ENCODE measurements around the gene ADAMTS16.

Gene ADAMTS16

DNA sequence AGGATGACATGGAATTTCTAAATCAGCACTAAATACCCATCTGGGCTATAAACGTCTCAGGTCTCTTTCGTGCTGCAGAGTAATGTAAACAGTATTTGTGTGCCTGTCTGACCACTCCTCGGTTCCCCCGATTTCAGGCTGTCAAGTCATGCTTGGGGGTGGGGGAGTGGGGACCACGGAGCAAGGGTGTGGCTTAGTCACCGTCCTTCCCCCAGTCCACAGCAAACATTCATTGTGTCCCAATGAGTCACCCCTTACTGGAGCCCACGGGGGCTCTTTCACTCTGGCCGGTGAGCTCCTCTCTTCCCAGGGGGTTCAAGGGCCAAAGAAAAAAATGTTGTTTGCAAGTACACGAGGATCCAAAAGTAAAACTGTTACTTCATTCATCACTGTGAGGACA is 210.0 kb downstream of the ADAMTS16 start:
- no peak for DNase-seq

DNA sequence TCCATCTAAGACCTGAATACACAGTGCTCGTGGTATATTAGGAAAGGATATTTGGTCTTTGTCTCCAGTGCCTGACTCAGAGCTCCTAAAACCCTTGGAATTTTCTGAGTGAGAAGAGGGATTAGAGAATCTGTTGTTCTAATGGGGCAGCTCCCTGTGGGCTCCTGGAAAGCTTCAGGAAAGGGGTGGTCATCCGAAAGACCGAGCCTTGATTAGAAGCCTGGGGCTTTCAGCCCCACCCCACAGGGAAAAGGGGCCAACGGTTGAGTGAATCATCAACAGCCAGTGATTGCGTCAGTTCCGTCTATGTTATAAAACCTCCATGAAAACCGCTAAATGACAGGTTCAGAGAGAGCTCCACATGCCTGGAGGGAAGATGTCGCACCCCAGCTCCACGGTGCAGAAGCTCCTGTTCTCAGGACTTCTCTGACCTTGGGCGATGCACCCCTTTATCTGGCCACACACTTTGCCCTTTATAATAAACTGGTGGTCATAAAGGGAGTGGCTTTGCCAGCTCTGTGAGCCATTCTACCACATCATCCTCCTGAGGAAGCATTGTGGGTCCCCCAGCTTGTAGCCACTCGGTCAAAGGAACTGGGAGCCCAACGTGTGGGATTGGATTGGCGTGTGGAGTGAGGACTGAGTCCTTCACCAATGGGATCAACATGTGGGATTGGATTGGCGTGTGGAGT is 211.3 kb downstream of the ADAMTS16 start:
- no peak for DNase-seq

DNA sequence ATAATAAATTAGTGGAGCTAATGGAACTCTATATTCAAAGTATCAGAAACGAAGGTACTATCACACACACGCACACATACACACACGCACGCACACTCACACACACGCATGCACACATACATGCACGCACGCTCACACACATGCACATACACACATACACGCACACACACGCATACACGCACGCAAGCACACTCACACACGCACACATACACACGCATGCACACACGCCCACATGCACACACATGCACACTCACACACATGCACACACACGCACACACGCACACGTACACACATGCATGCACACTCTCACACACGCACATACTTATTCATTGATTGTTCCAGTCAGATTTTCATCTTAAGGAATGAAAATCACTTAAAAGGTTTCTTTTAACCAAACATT is 212.5 kb downstream of the ADAMTS16 start:
- DNase-seq: no peak

DNA sequence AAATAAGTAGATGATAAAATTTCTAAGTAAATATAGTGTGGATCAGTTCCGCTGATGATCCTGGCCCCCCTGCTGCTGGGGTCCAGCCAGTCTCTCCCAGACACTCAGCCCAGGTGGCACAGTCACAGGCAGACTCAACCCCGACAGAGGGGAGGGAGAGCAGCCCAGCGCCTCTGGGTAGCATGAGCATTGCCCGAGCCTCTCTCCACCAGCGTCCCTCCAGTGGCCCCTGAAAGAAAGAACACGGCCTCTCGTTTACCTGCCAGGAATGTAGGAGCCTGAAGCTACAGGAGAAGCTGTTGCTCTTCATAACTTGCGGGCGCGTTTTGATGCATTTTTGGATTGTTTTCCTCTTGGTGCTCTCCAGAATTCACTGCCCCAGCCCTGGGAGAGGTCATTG is 213.6 kb downstream of the ADAMTS16 start:
- DNase-seq: no peak

DNA sequence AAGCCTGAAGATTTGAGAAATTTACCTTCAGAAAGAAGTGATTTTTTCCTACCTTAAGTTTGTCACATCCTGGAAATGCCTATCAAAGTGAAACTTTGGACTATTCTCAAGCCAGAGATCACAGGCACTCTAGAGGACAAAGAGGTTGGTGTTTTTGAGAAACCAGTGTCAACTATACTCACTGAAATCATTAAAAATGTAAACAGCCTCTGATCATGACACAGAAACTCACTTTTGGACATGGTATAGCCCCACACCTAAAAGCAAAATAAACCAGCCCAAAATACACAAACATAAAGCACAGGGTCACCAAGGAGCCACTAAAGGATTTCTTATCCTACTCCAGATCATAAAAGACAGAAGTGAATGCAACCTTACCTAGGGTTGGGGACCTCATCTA is 216.6 kb downstream of the ADAMTS16 start:
- DNase-seq: no peak

DNA sequence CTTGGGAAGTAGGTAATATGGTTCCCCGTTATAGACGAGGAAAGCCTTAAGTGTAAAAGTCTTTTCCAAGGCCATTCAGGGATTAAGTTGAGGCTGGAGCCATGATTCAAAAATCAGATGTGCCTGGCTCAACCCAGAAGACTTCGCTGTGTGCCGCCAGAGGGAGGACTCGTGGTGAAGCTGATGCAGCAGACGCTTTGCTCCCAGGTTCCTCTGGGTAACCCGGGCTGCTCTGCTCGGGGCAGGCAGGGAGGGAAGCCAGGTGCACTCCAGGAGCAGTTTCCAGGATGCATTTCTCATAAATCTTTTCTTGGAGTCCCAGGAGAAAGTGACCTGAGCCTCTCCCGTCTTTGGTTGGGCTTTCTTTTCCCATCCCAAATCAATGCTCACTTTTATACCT is 219.5 kb downstream of the ADAMTS16 start:
- no peak for DNase-seq

DNA sequence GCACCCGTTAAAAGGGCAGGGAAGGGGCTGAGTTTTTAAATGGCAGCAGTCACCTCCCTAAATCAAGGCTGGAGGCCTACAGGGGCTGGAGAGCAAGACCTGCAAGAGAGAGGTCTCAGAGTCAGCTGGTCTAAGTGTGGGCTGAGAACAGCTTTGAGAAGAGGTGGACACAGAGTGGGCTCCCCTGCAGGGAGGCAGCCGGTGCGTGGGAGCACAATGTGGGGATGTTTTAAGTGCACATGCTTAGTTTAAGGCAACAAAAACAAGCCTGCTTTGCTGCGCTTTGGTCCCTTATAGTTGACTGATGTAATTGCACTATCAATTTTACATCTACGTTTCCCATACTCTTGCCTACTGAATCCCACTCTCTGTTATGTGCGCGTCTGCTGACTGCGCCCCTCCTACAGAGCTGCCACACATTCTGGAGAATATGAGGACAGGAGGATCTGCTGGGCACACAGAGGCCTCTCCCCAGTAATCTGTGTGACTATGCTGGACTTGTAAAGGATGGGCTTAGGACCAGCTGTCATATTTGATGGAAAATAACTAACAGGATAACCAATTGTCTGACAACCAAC is 220.3 kb downstream of the ADAMTS16 start:
- DNase-seq: no peak

DNA sequence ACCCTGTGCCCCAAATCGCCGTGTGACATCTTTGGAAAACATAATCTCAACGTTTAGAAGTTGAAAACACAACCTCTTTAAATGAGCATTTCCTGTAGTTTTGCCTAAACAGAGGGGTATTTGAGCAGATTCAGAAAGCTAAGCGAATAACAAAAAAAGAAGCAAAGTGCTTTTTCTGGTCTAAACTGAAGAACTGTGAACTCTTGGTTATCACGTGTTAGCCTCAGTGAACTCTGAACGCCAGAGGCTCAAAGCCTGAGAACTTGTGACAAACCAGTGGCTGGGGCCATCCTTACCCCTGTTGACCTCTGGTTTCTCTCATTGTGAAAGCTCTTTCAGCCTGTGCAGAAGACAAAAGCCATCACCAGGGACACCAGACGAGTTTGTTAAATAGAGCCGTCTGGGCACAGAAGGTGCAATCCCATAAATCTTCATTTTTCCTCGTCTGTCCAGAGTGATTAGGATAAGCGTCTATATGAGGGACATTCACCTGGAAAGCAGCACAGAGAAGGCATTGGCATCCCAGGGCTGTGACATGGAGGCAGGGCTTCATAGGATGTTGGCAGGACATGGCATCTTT is 220.9 kb downstream of the ADAMTS16 start:
- DNase-seq: no peak

DNA sequence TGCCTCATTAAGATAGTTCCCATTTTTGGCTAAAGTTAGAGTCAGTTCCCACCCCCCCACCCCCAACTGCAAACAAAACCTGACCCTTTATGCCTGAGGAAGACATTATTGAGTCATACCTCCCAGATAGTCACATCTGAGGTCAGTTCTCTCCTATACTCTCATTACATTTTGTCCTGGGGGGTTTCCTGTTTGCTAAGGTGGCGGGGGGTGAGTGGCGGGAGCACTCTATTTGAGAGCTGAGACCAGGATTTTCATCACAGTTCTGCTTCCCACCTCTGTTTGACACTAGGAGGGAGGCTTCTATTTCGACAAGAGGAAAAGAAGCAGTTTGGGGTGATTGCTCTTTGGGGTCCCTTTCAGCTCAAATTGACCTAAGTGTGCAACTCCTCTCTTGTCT is 222.9 kb downstream of the ADAMTS16 start:
- no peak for DNase-seq

DNA sequence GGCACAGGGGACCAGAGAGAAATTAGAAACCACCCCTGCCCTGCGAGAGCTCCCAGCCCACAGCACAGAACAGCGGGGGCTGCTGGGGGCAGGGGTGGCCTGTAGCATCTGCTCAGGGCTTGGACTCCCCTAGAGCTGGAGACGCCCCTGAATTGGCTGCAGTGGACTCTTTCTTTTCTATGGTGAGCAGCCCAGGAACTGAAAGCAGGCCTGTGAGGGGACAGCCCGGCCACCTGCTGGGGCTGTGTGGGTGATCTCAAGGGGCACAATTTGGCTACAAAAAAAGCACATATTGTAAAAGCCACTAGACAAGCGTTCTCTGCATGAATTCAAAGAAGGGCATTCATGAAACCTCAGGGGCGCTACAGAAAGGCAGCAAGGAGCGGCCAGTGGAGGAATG is 224.8 kb downstream of the ADAMTS16 start:
- DNase-seq: no peak

DNA sequence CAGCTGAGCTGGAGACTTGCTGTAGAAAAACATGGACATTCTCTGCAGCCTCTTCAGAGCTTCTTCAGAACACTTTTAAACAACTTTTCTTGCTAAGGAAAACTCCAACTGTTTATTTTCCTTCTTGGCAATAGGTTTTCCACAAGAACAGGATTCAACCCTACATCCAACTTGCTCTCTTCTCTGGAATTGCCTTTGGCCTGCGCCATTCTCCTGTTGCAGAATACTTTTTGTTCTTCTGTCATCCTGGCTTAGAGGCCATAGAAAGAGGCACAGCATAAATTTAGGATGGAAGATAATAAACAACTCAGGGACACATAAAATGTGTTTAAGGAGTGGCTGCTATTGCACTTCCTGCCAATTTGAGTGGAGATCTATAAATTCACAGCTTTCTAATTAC is 227.6 kb downstream of the ADAMTS16 start:
- no peak for DNase-seq

DNA sequence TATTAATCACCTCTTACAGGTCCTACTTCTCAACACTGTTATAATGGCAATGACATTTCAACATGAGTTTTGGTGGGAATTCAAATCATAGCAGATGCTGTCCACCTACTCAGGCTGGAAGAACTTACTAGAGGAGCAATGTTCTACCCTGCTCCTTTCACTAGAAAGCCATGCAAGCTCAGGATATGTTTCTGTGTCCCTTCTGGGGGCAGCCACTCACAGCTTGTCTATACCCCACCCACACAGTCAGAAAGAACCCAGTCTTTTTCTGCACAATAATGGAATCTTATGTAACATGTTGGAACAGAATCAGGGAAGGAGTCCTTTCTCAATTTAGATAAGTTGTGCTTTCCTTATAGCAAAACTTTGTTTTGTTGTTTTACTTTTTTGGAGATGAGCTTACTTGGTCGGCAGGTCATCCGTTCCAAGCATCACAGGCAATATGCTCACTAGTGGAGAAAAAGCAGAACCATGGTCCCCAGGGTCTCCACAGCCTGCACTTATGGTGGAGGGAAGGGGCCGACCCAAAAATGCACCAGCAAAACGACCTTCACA is 229.0 kb downstream of the ADAMTS16 start:
- DNase-seq: no peak

All from NK-92 treated with Interleukin-12 subunit alpha and Interleukin-12 subunit beta, amount 100 ng/mL, for 24 hours (cell line).